Measurements from ENCODE around the gene TSPAN16.
"Not testable (repeated sequence)": the region's sequence is repeated elsewhere in the genome, so short reads cannot be mapped to it uniquely, and the experiment has no call there.

Gene TSPAN16

GRCh38 chr19:11321191-11322126, 25.5 kb downstream of the TSPAN16 start:
- no peak for DNase-seq

GRCh38 chr19:11322269-11323024, 26.5 kb downstream of the TSPAN16 start:
- DNase-seq: no peak

- no peak for DNase-seq
Observed at GRCh38 chr19:11323601-11324078, 27.7 kb downstream of the TSPAN16 start.

GRCh38 chr19:11324079-11324661, 28.2 kb downstream of the TSPAN16 start:
- peak; percentile 6 for DNase-seq

- DNase-seq: no peak
Observed at GRCh38 chr19:11324748-11325389, 28.9 kb downstream of the TSPAN16 start.

GRCh38 chr19:11325544-11325943, 29.6 kb downstream of the TSPAN16 start:
- DNase-seq: no peak

- no peak for DNase-seq
Observed at GRCh38 chr19:11330127-11330526, 34.2 kb downstream of the TSPAN16 start.

GRCh38 chr19:11331502-11331901, 35.5 kb downstream of the TSPAN16 start:
- no peak for DNase-seq

GRCh38 chr19:11332822-11333221, 36.9 kb downstream of the TSPAN16 start:
- no peak for DNase-seq

GRCh38 chr19:11333838-11334237, 37.9 kb downstream of the TSPAN16 start:
- not testable (repeated sequence) for DNase-seq

- no peak for DNase-seq
Observed at GRCh38 chr19:11335449-11336146, 39.6 kb downstream of the TSPAN16 start.

GRCh38 chr19:11337080-11337479, 41.1 kb downstream of the TSPAN16 start:
- no peak for DNase-seq

GRCh38 chr19:11338121-11338520, 42.2 kb downstream of the TSPAN16 start:
- DNase-seq: no peak

- DNase-seq: no peak
Observed at GRCh38 chr19:11338569-11339253, 42.8 kb downstream of the TSPAN16 start.

- DNase-seq: peak; percentile 73
Observed at GRCh38 chr19:11339254-11340098, 43.5 kb downstream of the TSPAN16 start, which contains the start of gene RAB3D. Gene RAB3D, minus strand, starts transcription at chr19:11339657. Its CDS starts 2,258 bp downstream, at chr19:11337399.

- DNase-seq: not testable (repeated sequence)
Observed at GRCh38 chr19:11340099-11340467, 44.1 kb downstream of the TSPAN16 start.

GRCh38 chr19:11342429-11342828, 46.5 kb downstream of the TSPAN16 start:
- DNase-seq: no peak

- DNase-seq: no peak
Observed at GRCh38 chr19:11345122-11345803, 49.3 kb downstream of the TSPAN16 start.

GRCh38 chr19:11346104-11346940, 50.4 kb downstream of the TSPAN16 start, which contains the start of the genes CCDC159 and TMEM205:
Gene CCDC159, plus strand, starts transcription at chr19:11346519. Its CDS starts 88 bp downstream, at chr19:11346607.
Gene TMEM205, minus strand, starts transcription at chr19:11346268. Its CDS starts 649 bp downstream, at chr19:11345619.
- DNase-seq: peak; percentile 99

Measured in stimulated activated naive CD4-positive, alpha-beta T cell treated with Interleukin-2 at 50 U/mL for 16 hours (primary cell).